Osteoblast (primary cell): ENCODE measurements around the gene CIB2. TPM values are rescaled to one million over a fixed set of nuclear protein-coding genes. Genes with fewer than 3 reads are reported as not detected.
A peak's percentile ranks its signal among the peaks of the same experiment; 100 is the strongest.

ENCODE experiments used
- DNase-seq: peaks from one replicate; pipeline ENCODE4 v3.0.0; 2011; ENCODE audit warnings: low spot score, mixed read lengths; ENCODE audit not compliant: insufficient read length; ENCODE audit errors: missing footprints
- H2AFZ ChIP-seq: 2 replicates; pipeline ENCODE4 v1.6.0; 2011; ENCODE audit warnings: mild to moderate bottlenecking, low read length
- H3K27ac ChIP-seq: 2 replicates; pipeline ENCODE4 v1.5.1; 2011; ENCODE audit warnings: mild to moderate bottlenecking, low read depth, low read length, moderate library complexity
- H3K27me3 ChIP-seq: 2 replicates; pipeline ENCODE4 v1.6.0; 2012; ENCODE audit warnings: mild to moderate bottlenecking, control low read depth, inconsistent platforms, low read length, moderate library complexity; ENCODE audit not compliant: insufficient read depth
- H3K36me3 ChIP-seq: 2 replicates; pipeline ENCODE4 v1.5.1; 2011; ENCODE audit warnings: mild to moderate bottlenecking, low read length, control low read depth, moderate library complexity; ENCODE audit not compliant: insufficient read depth
- H3K4me1 ChIP-seq: 2 replicates; pipeline ENCODE4 v1.5.1; 2011; ENCODE audit warnings: mild to moderate bottlenecking, low read length, control low read depth, moderate library complexity; ENCODE audit not compliant: insufficient read depth
- H3K4me2 ChIP-seq: 2 replicates; pipeline ENCODE4 v1.6.0; 2011; ENCODE audit warnings: mild to moderate bottlenecking, low read length; ENCODE audit not compliant: insufficient read depth
- H3K4me3 ChIP-seq: fragments of 200-600 bp; sonication (generic); 3 replicates; pipeline ENCODE4 v1.5.1; 2012; ENCODE audit warnings: mild to moderate bottlenecking, low read length, inconsistent platforms; ENCODE audit not compliant: insufficient read depth
- H3K79me2 ChIP-seq: 2 replicates; pipeline ENCODE4 v1.6.0; 2012; ENCODE audit warnings: mild to moderate bottlenecking, low read length, control low read depth, inconsistent platforms; ENCODE audit not compliant: insufficient read depth
- H3K9me3 ChIP-seq: 2 replicates; pipeline ENCODE4 v1.5.1; 2011; ENCODE audit warnings: low read depth, low read length, control low read depth
- H4K20me1 ChIP-seq: 2 replicates; pipeline ENCODE4 v1.6.0; 2012; ENCODE audit warnings: mild to moderate bottlenecking, low read length, control low read depth; ENCODE audit not compliant: insufficient read depth
- CTCF ChIP-seq: IDR thresholded peaks from 2 replicates; pipeline ENCODE4 v1.5.1; 2011; ENCODE audit warnings: mild to moderate bottlenecking, low read depth, low read length, moderate library complexity; ENCODE audit errors: extremely low read depth
- total RNA-seq: library from RNA; depleted of rRNA; stranded (reverse); fragments of >200 nt; gene quantifications from 2 replicates; pipeline ENCODE4 v1.2.3, GENCODE V29; 2012

Gene CIB2
- total RNA-seq, 1 donor: 2.2 TPM

- peaks cover 2% of the 10 kb centered on the region for H4K20me1 ChIP-seq
- H3K9me3 ChIP-seq: no peaks in the 10 kb centered on the region
- no peak overlapping the region for H3K4me3 ChIP-seq
- H2AFZ ChIP-seq: no peak overlapping the region
- H3K36me3 ChIP-seq: no peaks in the 10 kb centered on the region
- H3K4me1 ChIP-seq: peaks cover 76% of the 10 kb centered on the region
- peak overlapping the region; percentile 83 for H3K27ac ChIP-seq
- TF ChIP-seq CTCF: no peak
- H3K79me2 ChIP-seq: peaks cover 83% of the 10 kb centered on the region
- H3K27me3 ChIP-seq: no peaks in the 10 kb centered on the region
- DNase-seq: peak; percentile 75
- peak overlapping the region; percentile 51 for H3K4me2 ChIP-seq
These were observed 59.0 kb downstream of the CIB2 start for GRCh38 chr15:78072080-78072892.

- TF ChIP-seq CTCF: no peak
- no peak overlapping the region for H2AFZ ChIP-seq
- H3K36me3 ChIP-seq: no peaks in the 10 kb centered on the region
- no peak for DNase-seq
- peaks cover 84% of the 10 kb centered on the region for H3K79me2 ChIP-seq
- H3K27me3 ChIP-seq: no peaks in the 10 kb centered on the region
- no peak overlapping the region for H3K4me3 ChIP-seq
- peaks cover 3% of the 10 kb centered on the region for H4K20me1 ChIP-seq
- peaks cover 81% of the 10 kb centered on the region for H3K4me1 ChIP-seq
- no peaks in the 10 kb centered on the region for H3K9me3 ChIP-seq
- H3K4me2 ChIP-seq: no peak overlapping the region
- peak overlapping the region; percentile 83 for H3K27ac ChIP-seq
These were observed 59.9 kb downstream of the CIB2 start for GRCh38 chr15:78071383-78071782.

- no peak for DNase-seq
- Histone ChIP-seq H3K4me1 (peaks cover 79% of the 10 kb centered on the region), H3K4me3 (no peak overlapping the region), H3K9me3 (no peaks in the 10 kb centered on the region), H3K27me3 (no peaks in the 10 kb centered on the region), H3K27ac (peak overlapping the region; percentile 96), H2AFZ (no peak overlapping the region), H3K36me3 (no peaks in the 10 kb centered on the region), H3K79me2 (peaks cover 85% of the 10 kb centered on the region), H3K4me2 (peak overlapping the region; percentile 9), H4K20me1 (peaks cover 3% of the 10 kb centered on the region)
- no peak for TF ChIP-seq CTCF
These were observed 61.1 kb downstream of the CIB2 start for GRCh38 chr15:78070049-78070700.

- Histone ChIP-seq H3K4me3 (no peak overlapping the region), H3K27me3 (no peaks in the 10 kb centered on the region), H3K79me2 (peaks cover 80% of the 10 kb centered on the region), H3K27ac (peak overlapping the region; percentile 96), H4K20me1 (peaks cover 3% of the 10 kb centered on the region), H3K4me1 (peaks cover 84% of the 10 kb centered on the region), H3K36me3 (no peaks in the 10 kb centered on the region), H2AFZ (no peak overlapping the region), H3K4me2 (no peak overlapping the region), H3K9me3 (no peaks in the 10 kb centered on the region)
- no peak for TF ChIP-seq CTCF
- no peak for DNase-seq
These were observed 61.7 kb downstream of the CIB2 start for GRCh38 chr15:78069462-78070029.
